Ureter (tissue), 1 donor: ENCODE measurements around the gene INTS11. TPM values are rescaled to one million over a fixed set of nuclear protein-coding genes. Genes with fewer than 3 reads are reported as not detected.
"Not testable (repeated sequence)": the region's sequence is repeated elsewhere in the genome, so short reads cannot be mapped to it uniquely, and the experiment has no call there.

Experiments used
- DNase-seq: peaks from one replicate; pipeline ENCODE4 v3.0.0-alpha.2; 2020; ENCODE audit warnings: low spot score
- total RNA-seq: library from RNA; stranded (reverse); gene quantifications from one replicate; pipeline ENCODE4 v1.2.4, GENCODE V29; 2023
- donor health status: DM: yes; HTN: yes; CAD: no.

The INTS11 gene
- total RNA-seq, 1 donor from 2014 or later, result 132 TPM

DNA sequence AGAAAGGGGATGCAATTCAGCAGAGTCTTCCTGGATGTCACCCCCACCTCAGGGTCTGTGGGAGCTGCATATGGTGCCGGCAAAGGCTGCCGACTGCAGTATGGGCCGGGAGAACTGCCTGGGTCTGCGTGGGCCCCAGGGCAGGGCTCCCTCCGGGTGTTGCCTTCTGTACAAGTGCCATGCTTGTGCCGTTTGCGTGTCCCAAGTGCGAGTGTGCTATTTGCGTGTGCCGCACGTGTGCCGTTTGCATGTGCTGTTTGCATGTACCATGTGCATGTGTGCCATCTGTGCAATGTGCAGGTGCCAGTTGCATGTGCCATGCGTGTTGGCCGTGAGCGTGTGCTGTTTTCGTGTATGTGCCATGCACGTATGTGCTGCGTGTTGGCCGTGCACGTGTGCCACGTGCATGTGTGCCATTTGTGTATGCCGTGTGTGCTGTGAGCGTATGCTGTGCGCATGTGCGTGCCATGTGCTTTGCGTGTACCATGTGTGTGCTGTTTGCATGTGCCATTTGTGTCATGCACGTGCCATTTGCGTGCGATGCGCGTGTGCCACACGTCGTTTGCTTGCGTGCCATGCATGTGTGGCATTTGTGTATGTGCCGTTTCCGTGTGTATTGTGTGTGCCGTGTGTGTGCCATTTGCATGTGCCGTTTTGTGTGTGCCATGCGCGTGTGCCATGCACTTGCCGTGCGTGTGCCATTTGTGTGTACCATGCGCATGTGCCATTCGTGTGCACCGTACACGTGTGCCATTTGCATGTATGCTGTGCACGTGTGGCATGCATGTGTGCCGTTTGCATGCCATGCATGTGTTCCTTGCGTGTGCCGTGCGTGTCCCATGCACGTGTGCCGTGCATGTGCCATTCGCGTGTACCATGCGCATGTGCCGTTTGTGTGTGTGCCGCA is 5.1 kb upstream of the INTS11 start:
- no peak for DNase-seq

DNA sequence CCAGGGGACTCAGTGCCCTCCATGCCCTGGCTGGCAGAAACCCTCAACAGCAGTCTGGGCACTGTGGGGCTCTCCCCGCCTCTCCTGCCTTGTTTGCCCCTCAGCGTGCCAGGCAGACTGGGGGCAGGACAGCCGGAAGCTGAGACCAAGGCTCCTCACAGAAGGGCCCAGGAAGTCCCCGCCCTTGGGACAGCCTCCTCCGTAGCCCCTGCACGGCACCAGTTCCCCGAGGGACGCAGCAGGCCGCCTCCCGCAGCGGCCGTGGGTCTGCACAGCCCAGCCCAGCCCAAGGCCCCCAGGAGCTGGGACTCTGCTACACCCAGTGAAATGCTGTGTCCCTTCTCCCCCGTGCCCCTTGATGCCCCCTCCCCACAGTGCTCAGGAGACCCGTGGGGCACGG is 3.8 kb upstream of the INTS11 start:
- DNase-seq, result no peak

DNA sequence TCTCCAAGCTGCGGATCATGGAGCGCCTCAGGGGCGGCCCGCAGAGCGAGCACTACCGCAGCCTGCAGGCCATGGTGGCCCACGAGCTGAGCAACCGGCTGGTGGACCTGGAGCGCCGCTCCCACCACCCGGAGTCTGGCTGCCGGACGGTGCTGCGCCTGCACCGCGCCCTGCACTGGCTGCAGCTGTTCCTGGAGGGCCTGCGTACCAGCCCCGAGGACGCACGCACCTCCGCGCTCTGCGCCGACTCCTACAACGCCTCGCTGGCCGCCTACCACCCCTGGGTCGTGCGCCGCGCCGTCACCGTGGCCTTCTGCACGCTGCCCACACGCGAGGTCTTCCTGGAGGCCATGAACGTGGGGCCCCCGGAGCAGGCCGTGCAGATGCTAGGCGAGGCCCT is 2.8 kb upstream of the INTS11 start:
- DNase-seq, result no peak

GRCh38 chr1:1326075-1326605 is 1.7 kb upstream of the INTS11 start:
- DNase-seq, result no peak

- DNase-seq, result no peak
Measured at GRCh38 chr1:1325288-1326074, 1.0 kb upstream of the INTS11 start.

DNA sequence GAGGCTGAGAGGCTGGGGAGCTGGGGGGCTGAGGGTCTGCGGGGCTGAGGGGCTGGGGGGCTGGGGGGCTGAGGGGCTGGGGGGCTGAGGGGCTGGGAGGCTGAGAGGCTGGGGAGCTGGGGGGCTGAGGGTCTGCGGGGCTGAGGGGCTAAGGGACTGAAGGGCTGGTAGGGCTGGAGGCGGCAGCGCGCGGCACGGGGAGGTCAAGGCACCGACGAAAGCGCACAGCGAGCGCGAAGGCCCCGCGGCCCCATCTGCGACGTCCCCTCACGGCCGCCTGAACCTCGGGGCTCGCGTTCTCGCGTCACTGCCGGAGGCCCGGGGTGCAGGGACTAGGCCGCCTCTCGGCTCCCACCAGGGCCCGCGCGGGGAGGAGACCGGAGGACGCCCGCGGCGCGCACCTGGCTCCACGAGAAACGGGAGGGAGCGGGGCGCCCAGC is 356 bp downstream of the INTS11 start:
- no peak for DNase-seq

DNA sequence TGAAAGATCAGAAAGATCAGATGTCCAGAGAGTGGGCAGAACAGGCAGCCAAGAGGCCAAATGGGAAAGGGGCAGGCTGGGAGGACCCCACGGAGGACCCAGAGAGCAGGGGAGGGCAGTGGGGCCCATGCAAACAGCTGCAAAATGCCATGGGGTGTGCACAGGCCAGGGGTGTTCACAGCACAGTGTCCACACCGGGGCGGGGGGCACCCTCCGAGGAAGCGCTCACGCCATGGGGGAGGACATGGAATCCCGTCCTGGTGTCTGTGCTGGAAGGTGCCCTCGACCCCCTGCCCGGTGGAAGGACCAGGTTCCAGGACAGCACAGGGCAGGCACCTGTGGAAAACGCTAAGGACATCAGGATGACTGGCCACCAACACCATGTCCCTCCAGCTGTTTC is 1.5 kb downstream of the INTS11 start:
- DNase-seq, result no peak

DNA sequence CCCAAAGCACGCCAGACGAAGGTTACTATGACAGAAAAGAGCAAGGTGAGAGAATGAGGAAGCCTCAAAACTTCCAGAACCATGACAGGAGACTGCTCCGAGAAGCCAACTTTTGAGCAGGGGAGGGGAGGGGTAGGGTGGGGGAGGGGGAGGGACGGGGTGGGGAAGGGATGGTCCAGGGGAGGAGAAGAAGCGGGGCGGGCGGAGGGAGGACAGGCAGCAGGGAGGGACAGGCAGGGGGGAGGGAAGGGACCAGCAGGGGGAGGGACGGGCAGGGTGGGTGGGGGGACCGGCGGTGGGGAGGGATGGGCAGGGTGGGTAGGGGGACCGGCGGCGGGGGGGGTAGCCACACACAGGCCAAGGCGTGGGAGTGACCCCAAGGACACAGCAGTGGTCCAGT is 2.0 kb downstream of the INTS11 start:
- DNase-seq, result no peak

DNA sequence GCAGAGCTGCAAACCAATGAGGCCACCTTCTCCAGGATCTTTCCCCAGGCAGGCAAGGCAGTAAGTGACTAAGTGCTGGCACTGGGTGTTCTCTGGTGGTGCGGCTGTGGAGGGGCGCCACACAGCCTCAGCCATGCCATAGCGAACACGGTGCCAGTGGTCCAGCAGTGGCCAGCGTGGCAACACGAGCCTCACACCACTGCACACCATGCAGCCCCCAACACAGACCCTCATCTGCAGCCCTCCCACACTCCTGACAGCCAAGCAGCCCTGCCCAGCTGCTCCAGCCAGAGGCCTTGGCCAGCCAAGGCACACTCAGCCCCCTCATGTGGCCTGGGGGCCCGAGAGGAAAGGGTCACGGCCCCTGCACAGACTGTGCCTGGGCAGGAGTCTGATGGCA is 3.0 kb downstream of the INTS11 start:
- no peak for DNase-seq

DNA sequence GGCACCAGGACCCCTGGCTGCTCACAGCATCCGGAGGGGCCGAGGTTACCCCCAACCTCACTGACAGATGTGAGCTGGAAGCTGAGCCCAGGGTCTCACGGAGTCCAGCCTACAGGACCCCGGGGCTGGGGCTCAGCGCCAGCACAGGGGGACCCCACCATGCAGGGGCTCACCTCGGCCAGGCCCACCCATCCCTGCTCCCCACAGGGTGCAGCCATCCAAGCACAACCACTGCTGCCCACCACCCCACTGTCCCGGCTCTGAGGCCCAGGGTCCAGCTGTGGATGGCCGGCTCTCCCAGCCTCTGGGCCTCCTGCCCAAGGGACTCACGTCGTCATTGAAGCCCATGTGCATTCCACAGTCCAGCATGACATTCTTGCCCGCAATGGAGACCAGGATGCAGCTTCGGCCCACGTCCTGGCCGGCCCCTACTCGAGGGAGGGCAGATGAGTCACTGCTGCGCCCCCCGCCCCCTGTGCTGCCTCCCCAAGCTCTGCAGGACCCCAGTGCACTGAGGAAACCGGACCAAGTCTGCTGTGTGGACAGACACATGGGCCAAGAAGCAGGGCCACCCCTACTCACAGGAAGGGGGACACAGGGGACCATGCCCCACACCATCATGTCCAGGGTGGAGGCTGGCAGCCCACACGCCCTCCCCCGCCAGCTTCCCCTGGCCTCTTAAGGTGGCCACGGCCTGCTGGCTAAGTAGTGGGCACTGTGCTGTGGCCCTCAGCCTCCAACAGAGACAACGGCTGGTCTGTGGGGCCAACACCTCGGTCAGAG is 3.6 kb downstream of the INTS11 start:
- DNase-seq, result no peak

- no peak for DNase-seq
Measured at GRCh38 chr1:1319646-1319941, 4.9 kb downstream of the INTS11 start.

GRCh38 chr1:1318777-1319645 is 5.4 kb downstream of the INTS11 start:
- no peak for DNase-seq

DNA sequence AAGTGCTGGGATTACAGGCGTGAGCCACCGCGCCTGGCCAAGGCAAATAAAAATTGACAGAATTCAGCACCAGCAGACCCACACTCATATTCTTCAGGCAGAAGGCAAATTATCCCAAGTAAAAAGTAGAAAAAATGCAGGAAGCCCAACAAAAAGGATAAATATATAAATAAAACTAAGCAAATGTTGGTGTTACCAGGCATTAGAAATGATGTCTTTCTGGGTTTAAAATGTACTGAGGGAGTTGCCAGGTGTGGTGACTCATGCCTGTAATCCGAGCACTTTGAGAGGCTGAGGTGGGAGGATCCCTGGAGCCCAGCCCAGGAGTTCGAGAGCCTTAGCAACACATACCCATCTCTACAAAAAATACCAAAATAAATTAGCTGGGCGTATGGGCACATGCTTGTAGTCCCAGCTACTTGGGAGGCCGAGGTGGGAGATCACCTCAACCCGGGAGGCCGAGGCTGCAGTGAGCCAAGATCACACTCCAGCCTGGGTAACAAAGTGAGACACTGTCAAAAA is 6.3 kb downstream of the INTS11 start:
- DNase-seq, result peak; percentile 80

DNA sequence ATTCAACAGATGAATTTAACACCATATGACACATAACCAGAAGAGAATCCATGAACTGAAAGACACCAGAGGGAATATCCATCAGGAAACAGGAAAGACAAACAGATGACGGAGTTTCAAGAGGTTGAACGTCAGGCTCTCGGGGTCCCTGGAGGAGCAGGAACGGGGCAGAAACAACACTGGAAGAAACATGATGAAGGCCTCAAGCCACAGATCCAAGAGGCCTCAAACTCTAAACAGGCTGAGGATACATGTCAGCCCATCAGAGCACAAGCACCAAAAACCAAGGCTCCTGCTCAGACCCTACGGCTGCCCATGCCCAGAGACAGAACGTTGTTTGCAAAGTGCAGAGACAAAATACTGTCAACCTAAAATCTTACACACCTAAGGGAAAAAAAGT is 7.0 kb downstream of the INTS11 start:
- DNase-seq, result no peak

DNA sequence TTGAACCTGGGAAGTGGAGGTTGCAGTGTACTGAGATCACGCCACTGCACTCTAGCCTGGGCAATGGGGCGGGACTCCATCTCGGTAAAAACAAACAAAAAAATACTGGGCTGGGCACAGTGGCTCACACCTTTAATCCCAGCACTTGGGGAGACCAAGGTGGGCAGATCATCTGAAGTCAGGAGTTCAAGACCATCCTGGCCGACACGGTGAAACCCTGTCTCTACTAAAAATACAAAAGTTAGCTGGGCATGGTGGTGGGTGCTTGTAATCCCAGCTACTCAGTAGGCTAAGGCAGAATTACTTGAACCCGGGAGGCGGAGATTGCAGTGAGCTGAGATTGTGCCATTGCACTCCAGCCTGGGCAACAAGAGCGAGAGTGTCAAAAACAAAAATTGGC is 8.3 kb downstream of the INTS11 start:
- not testable (repeated sequence) for DNase-seq

GRCh38 chr1:1315435-1315954 is 9.0 kb downstream of the INTS11 start:
- no peak for DNase-seq

- no peak for DNase-seq
Measured at GRCh38 chr1:1314678-1315335, 9.7 kb downstream of the INTS11 start.

GRCh38 chr1:1314237-1314586 is 10.2 kb downstream of the INTS11 start:
- no peak for DNase-seq

GRCh38 chr1:1313500-1314236 is 10.8 kb downstream of the INTS11 start:
- DNase-seq, result no peak
